SK-N-SH (cell line): ENCODE measurements around the gene HMGXB3.

Source experiments
- CHD2 ChIP-seq: fragments of 150-350 bp; IDR thresholded peaks from 2 replicates; pipeline ENCODE4 v1.6.1; 2018; ENCODE audit warnings: low read length; ENCODE audit not compliant: partially characterized antibody
- ELF1 ChIP-seq: IDR thresholded peaks from 2 replicates; pipeline ENCODE4 v1.4.0; 2012
- EP300 ChIP-seq, 2 experiments: IDR thresholded peaks; 2 replicates each; pipeline versions ENCODE4 v1.4.0 to v1.6.1; 2012; ENCODE audit warnings: borderline replicate concordance in 1 of 2, low read depth in 1 of 2, low read length in 1 of 2
- EZH2phosphoT487 ChIP-seq: fragments of 200-600 bp; sonication (generic); IDR thresholded peaks from 2 replicates; pipeline ENCODE4 v1.6.1; 2017; ENCODE audit warnings: low read depth, mixed run types, mild to moderate bottlenecking, antibody characterized with exemption, moderate library complexity, borderline replicate concordance
- FOXJ3 ChIP-seq: sonication (generic); formaldehyde crosslinking; IDR thresholded peaks from 2 replicates; pipeline ENCODE4 v1.5.1; 2020; ENCODE audit warnings: mild to moderate bottlenecking, missing genetic modification reagents
- JUND ChIP-seq: IDR thresholded peaks from 2 replicates; pipeline ENCODE4 v1.4.0; 2012
- POLR2AphosphoS5 ChIP-seq: IDR thresholded peaks from 2 replicates; pipeline ENCODE4 v1.6.1; 2012; ENCODE audit warnings: low read depth, low read length
- RAD21 ChIP-seq: IDR thresholded peaks from 2 replicates; pipeline ENCODE4 v1.6.1; 2012; ENCODE audit warnings: mild to moderate bottlenecking, low read length
- RFX5 ChIP-seq: IDR thresholded peaks from 2 replicates; pipeline ENCODE4 v1.6.1; 2012; ENCODE audit warnings: mild to moderate bottlenecking, improper control_type of control experiment, low read length
- TF ChIP-seq, protein P1 (sequence below): IDR thresholded peaks from 2 replicates; pipeline ENCODE4 v1.6.1; 2012; ENCODE audit warnings: mild to moderate bottlenecking, low read depth, low read length, moderate library complexity
- TF ChIP-seq, protein P2 (sequence below): fragments of 200-600 bp; sonication (generic); IDR thresholded peaks from 2 replicates; pipeline ENCODE4 v1.6.1; 2017; ENCODE audit warnings: antibody characterized with exemption, mild to moderate bottlenecking, moderate library complexity

- TF ChIP-seq POLR2AphosphoS5: no peak
- no peak for TF ChIP-seq JUND
- TF ChIP-seq, protein P1, sequence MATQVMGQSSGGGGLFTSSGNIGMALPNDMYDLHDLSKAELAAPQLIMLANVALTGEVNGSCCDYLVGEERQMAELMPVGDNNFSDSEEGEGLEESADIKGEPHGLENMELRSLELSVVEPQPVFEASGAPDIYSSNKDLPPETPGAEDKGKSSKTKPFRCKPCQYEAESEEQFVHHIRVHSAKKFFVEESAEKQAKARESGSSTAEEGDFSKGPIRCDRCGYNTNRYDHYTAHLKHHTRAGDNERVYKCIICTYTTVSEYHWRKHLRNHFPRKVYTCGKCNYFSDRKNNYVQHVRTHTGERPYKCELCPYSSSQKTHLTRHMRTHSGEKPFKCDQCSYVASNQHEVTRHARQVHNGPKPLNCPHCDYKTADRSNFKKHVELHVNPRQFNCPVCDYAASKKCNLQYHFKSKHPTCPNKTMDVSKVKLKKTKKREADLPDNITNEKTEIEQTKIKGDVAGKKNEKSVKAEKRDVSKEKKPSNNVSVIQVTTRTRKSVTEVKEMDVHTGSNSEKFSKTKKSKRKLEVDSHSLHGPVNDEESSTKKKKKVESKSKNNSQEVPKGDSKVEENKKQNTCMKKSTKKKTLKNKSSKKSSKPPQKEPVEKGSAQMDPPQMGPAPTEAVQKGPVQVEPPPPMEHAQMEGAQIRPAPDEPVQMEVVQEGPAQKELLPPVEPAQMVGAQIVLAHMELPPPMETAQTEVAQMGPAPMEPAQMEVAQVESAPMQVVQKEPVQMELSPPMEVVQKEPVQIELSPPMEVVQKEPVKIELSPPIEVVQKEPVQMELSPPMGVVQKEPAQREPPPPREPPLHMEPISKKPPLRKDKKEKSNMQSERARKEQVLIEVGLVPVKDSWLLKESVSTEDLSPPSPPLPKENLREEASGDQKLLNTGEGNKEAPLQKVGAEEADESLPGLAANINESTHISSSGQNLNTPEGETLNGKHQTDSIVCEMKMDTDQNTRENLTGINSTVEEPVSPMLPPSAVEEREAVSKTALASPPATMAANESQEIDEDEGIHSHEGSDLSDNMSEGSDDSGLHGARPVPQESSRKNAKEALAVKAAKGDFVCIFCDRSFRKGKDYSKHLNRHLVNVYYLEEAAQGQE: no peak
- TF ChIP-seq ELF1: no peak
- TF ChIP-seq, protein P2, sequence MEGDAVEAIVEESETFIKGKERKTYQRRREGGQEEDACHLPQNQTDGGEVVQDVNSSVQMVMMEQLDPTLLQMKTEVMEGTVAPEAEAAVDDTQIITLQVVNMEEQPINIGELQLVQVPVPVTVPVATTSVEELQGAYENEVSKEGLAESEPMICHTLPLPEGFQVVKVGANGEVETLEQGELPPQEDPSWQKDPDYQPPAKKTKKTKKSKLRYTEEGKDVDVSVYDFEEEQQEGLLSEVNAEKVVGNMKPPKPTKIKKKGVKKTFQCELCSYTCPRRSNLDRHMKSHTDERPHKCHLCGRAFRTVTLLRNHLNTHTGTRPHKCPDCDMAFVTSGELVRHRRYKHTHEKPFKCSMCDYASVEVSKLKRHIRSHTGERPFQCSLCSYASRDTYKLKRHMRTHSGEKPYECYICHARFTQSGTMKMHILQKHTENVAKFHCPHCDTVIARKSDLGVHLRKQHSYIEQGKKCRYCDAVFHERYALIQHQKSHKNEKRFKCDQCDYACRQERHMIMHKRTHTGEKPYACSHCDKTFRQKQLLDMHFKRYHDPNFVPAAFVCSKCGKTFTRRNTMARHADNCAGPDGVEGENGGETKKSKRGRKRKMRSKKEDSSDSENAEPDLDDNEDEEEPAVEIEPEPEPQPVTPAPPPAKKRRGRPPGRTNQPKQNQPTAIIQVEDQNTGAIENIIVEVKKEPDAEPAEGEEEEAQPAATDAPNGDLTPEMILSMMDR: no peak
- TF ChIP-seq EP300 (IDR thresholded peaks at IDR 0.05; ENCODE audit: borderline replicate concordance in 1 of 2, low read depth in 1 of 2, low read length in 1 of 2): no peak
- TF ChIP-seq RFX5: no peak
- no peak for TF ChIP-seq CHD2
- TF ChIP-seq FOXJ3 (CRISPR knock-in tag): no peak
- no peak for TF ChIP-seq RAD21
- TF ChIP-seq EZH2phosphoT487: no peak
Observed at GRCh38 chr5:149969181-149969930, 31.2 kb upstream of the HMGXB3 start.
